Panc1 (cell line): ENCODE data around the gene PPARG. TPM values are rescaled to one million over a fixed set of nuclear protein-coding genes. Genes with fewer than 3 reads are reported as not detected.

ENCODE experiments used
- ATAC-seq: fragments of 200-7000 bp; cut with Tn5 transposase; 2 replicates; pipeline ENCODE4 v1.9.1; 2020; ENCODE audit warnings: mild to moderate bottlenecking, moderate library complexity
- BruUV-seq: library from RNA; stranded (reverse); fragments of 400-500 nt; replicated peaks from 2 replicates; lab custom pipeline; 2021; lab: Mats Ljungman, UMichigan
- CTCF ChIA-PET: fragments of 300-600 bp; sonication (Branson Sonifier 250); formaldehyde crosslinking; loops from one replicate; lab custom pipeline; 2022; ENCODE audit warnings: antibody characterized with exemption; lab: Charles Lee
- POLR2A ChIA-PET: fragments of 300-600 bp; sonication (Branson Sonifier 250); formaldehyde crosslinking; loops from one replicate; lab custom pipeline; 2022; ENCODE audit warnings: antibody characterized with exemption; lab: Charles Lee
- DNase-seq: peaks from one replicate; pipeline ENCODE4 v3.0.0-alpha.2; 2010; ENCODE audit warnings: low read depth, low spot score
- H3K27ac ChIP-seq: 2 replicates; pipeline ENCODE4 v1.5.1; 2011; ENCODE audit warnings: mild to moderate bottlenecking, low read length, inconsistent platforms
- H3K27me3 ChIP-seq: fragments of 200-500 bp; sonication (Bioruptor generic); 2 replicates; pipeline ENCODE4 v1.6.0; 2014; ENCODE audit warnings: low read length, inconsistent platforms; ENCODE audit not compliant: control insufficient read depth, insufficient read depth
- H3K36me3 ChIP-seq: fragments of 200-500 bp; sonication (Bioruptor generic); 2 replicates; pipeline ENCODE4 v1.5.1; 2014; ENCODE audit warnings: inconsistent platforms, mild to moderate bottlenecking, low read length, moderate library complexity; ENCODE audit not compliant: control insufficient read depth, insufficient read depth
- H3K4me1 ChIP-seq: 2 replicates; pipeline ENCODE4 v1.5.1; 2011; ENCODE audit warnings: inconsistent platforms, mild to moderate bottlenecking, low read length, moderate library complexity; ENCODE audit not compliant: control insufficient read depth, insufficient read depth
- H3K4me3 ChIP-seq, 2 experiments: 2 replicates each; pipeline ENCODE4 v1.5.1; 2011 to 2012; ENCODE audit warnings: low read depth in 2 of 2, low read length in 2 of 2, mild to moderate bottlenecking in 2 of 2, inconsistent platforms in 1 of 2, moderate library complexity in 1 of 2
- H3K9me3 ChIP-seq: fragments of 200-500 bp; sonication (Bioruptor generic); 2 replicates; pipeline ENCODE4 v1.5.1; 2014; ENCODE audit warnings: low read depth, mild to moderate bottlenecking, inconsistent platforms, low read length, moderate library complexity; ENCODE audit not compliant: control insufficient read depth, insufficient read depth
- CTCF ChIP-seq: fragments of 450-650 bp; IDR thresholded peaks from 2 replicates; pipeline ENCODE4 v1.5.1; 2017; ENCODE audit warnings: mild to moderate bottlenecking
- POLR2AphosphoS5 ChIP-seq: IDR thresholded peaks from 2 replicates; pipeline ENCODE4 v1.6.1; 2012; ENCODE audit warnings: mild to moderate bottlenecking, low read depth, low read length, moderate library complexity
- SIN3A ChIP-seq: IDR thresholded peaks from 2 replicates; pipeline ENCODE4 v1.6.1; 2012; ENCODE audit warnings: low read depth, mild to moderate bottlenecking, low read length, moderate library complexity, borderline replicate concordance; ENCODE audit not compliant: insufficient read depth
- TCF7L2 ChIP-seq: IDR thresholded peaks from 2 replicates; pipeline ENCODE4 v1.6.1; 2011; ENCODE audit warnings: mild to moderate bottlenecking, low read depth, low read length, inconsistent platforms
- in situ Hi-C: cut with HindIII; loops from 2 replicates; pipeline ENCODE4 v1.10.0; 2016; ENCODE audit warnings: low sequenced_read_pairs, low pct_unique_long_range_greater_than_20kb
- intact Hi-C: fragments of 100-400 bp; cut with micrococcal nuclease; formaldehyde crosslinking; loops from one replicate; pipeline ENCODE4 v1.10.0; 2022; ENCODE audit not compliant: unreplicated experiment
- total RNA-seq: library from RNA; stranded (reverse); gene quantifications from one replicate; pipeline ENCODE4 v1.2.1, GENCODE V29; 2021; ENCODE audit not compliant: unreplicated experiment
- TF ChIP-seq, protein P1 (sequence below), 2 experiments: IDR thresholded peaks; 2 replicates each; pipeline ENCODE4 v1.6.1; 2011 to 2012; ENCODE audit warnings: low read depth in 2 of 2, control low read depth in 1 of 2, low read length in 1 of 2, mild to moderate bottlenecking in 1 of 2, moderate library complexity in 1 of 2; ENCODE audit not compliant: insufficient read depth in 1 of 2

The PPARG gene
- total RNA-seq, 1 experiment from 2014 or later = 88.1 TPM

- no TSS peak for BruUV-seq
- intact Hi-C loops = no loop called here
- DNase-seq (no peak), ATAC-seq (peak; percentile 53; the same call in 1 of the 2 replicates)
- POLR2A ChIA-PET = no interaction called here
- Histone ChIP-seq H3K27me3 (no peaks in the 10 kb centered on the region), H3K36me3 (no peaks in the 10 kb centered on the region), H3K4me1 (peaks cover 30% of the 10 kb centered on the region), H3K4me3 (no peak overlapping the region), H3K27ac (peak overlapping the region; percentile 73), H3K9me3 (no peaks in the 10 kb centered on the region; the same call in 1 of the 2 replicates)
- no peak for TF ChIP-seq CTCF
- in situ Hi-C loops = no loop called here
- CTCF ChIA-PET = no interaction called here
These were observed 68.1 kb downstream of the PPARG start for GRCh38 chr3:12356996-12357395.

DNA sequence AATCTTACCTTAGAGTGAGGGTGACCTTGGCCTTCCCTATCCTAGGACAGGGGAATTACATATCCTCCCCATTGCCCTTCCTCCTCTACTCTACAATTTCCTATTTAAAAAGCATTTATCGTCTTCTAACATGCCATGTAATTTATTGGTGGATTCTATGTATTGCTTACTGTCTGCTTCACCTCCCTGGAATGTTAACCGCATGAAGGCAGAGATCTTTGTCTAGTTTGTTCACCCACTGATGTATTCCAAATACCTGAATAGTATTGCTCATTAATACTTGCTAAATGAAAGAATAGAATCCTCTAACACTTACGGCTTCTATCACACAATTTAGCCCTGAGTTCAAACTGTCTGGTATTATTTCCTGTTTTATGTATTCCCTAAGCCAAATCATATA lies 68.6 kb downstream of the PPARG start:
- ChIA-PET POLR2A (no interaction called here), CTCF (no interaction called here)
- intact Hi-C loops (no loop called here), in situ Hi-C loops (no loop called here)
- Histone ChIP-seq H3K4me1 (peaks cover 28% of the 10 kb centered on the region), H3K9me3 (no peaks in the 10 kb centered on the region; the same call in 1 of the 2 replicates), H3K36me3 (no peaks in the 10 kb centered on the region), H3K27ac (peak overlapping the region; percentile 51), H3K27me3 (no peaks in the 10 kb centered on the region), H3K4me3 (no peak overlapping the region)
- DNase-seq (no peak), ATAC-seq (0 out of 2 replicates have a peak, but pooled peaks have one; percentile 10)
- no TSS peak for BruUV-seq
- TF ChIP-seq, protein P1, sequence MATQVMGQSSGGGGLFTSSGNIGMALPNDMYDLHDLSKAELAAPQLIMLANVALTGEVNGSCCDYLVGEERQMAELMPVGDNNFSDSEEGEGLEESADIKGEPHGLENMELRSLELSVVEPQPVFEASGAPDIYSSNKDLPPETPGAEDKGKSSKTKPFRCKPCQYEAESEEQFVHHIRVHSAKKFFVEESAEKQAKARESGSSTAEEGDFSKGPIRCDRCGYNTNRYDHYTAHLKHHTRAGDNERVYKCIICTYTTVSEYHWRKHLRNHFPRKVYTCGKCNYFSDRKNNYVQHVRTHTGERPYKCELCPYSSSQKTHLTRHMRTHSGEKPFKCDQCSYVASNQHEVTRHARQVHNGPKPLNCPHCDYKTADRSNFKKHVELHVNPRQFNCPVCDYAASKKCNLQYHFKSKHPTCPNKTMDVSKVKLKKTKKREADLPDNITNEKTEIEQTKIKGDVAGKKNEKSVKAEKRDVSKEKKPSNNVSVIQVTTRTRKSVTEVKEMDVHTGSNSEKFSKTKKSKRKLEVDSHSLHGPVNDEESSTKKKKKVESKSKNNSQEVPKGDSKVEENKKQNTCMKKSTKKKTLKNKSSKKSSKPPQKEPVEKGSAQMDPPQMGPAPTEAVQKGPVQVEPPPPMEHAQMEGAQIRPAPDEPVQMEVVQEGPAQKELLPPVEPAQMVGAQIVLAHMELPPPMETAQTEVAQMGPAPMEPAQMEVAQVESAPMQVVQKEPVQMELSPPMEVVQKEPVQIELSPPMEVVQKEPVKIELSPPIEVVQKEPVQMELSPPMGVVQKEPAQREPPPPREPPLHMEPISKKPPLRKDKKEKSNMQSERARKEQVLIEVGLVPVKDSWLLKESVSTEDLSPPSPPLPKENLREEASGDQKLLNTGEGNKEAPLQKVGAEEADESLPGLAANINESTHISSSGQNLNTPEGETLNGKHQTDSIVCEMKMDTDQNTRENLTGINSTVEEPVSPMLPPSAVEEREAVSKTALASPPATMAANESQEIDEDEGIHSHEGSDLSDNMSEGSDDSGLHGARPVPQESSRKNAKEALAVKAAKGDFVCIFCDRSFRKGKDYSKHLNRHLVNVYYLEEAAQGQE (IDR thresholded peaks at IDR 0.05; ENCODE audit: insufficient read depth in 1 of 2, low read depth in 2 of 2, low read length in 1 of 2) = no peak
- TF ChIP-seq SIN3A (no peak), TCF7L2 (no peak), POLR2AphosphoS5 (no peak), CTCF (no peak)
